ENCODE data around the gene BCAR1. TPM values are rescaled to one million over a fixed set of nuclear protein-coding genes. Genes with fewer than 3 reads are reported as not detected.
A peak's percentile ranks its signal among the peaks of the same experiment; 100 is the strongest.

The BCAR1 gene
- polyA plus RNA-seq, 2 donors, result 20.2 to 25.7 TPM

DNA sequence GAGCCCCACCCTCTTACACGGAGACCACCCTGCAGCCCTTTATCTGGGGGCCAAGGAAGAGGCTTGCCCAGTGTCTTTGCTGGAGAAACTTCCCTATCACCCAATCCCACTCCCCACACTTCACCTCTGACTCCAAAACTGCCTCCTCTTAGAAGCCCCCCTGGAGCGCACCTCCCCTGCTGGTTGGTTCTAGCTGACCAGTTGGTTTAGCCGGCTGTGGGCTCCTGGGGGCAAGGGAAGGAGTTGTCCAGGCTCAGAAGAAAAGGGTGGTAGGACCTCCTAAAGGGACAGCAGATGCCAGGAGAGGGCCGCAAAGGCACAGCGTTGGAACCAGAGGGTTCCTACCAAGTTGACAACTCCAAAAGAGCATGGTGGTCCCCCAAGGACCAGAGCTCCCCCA, 2.0 kb downstream of the BCAR1 start:
- WGBS, 2 donors, result 70 to 73% methylated on average over 5 of the region's 5 CpGs
- H3K4me3 ChIP-seq (ENCODE audit: low read depth in 1 of 2, low read length in 2 of 2), result peak overlapping the region in 1 of 2 donors; percentile 90
- H3K36me3 ChIP-seq (ENCODE audit: control insufficient read depth in 2 of 2, insufficient read depth in 2 of 2, low read length in 1 of 2), result peaks cover 0 to 4% of the 10 kb centered on the region in 2 donors
- peaks cover 25 to 61% of the 10 kb centered on the region in 2 donors for H3K4me1 ChIP-seq (ENCODE audit: control insufficient read depth in 2 of 2, insufficient read depth in 2 of 2, low read length in 1 of 2)
- H3K9me3 ChIP-seq (ENCODE audit: control insufficient read depth in 2 of 2, insufficient read depth in 1 of 2, low read depth in 1 of 2, low read length in 1 of 2), result no peaks in the 10 kb centered on the region
- peak overlapping the region; percentile 87 to 89 for H3K27ac ChIP-seq (ENCODE audit: low read depth in 2 of 2, low read length in 1 of 2)
- H3K27me3 ChIP-seq (ENCODE audit: control insufficient read depth in 1 of 2, insufficient read depth in 2 of 2, low read length in 2 of 2), result no peaks in the 10 kb centered on the region

DNA sequence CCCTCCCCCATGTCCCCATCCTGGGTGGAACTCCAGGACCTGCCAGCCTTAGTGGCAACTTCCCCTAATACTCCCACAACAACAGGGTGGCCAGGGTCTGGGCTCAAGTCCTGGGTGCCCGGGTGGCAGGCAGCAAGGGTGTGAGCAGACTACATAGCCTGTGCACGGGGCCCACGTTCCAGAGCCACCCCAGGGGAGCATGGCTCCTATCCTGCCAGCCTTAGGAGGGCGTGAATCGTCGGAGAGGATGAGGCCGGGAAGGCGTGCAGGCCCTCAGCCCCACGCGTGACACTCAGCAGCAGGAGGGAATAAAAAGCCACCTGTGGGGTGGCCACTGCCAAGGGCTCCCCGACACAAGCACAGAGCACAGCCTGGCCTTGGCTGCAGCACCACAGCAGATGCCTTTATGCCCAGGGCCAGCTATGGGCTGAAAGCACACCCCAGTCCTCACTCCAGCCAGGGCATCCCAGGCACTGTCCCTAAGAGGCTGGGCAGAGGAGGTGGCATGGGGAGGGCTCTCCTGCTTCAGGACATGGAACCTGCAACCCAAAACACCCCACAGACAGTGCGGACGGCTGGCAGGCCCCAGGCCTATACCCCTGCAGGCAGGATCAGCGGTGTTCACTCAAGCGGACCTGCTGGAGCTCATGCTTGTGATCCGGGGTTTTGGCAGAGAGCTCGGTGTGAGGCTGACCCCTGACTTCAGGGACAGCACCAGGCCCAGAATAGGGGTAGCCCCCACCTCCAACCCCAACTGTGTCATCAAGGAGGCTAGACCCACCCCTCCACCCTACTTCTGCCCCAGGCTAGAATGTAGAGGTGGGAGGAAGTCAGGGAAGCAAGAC, 2.7 kb downstream of the BCAR1 start:
- 59 to 62% methylated on average over 17 of the region's 17 CpGs for WGBS, 2 donors
- H3K4me1 ChIP-seq (ENCODE audit: control insufficient read depth in 2 of 2, insufficient read depth in 2 of 2, low read length in 1 of 2), result peaks cover 24 to 61% of the 10 kb centered on the region in 2 donors
- no peaks in the 10 kb centered on the region for H3K9me3 ChIP-seq (ENCODE audit: control insufficient read depth in 2 of 2, insufficient read depth in 1 of 2, low read depth in 1 of 2, low read length in 1 of 2)
- H3K36me3 ChIP-seq (ENCODE audit: control insufficient read depth in 2 of 2, insufficient read depth in 2 of 2, low read length in 1 of 2), result peaks cover 0 to 5% of the 10 kb centered on the region in 2 donors
- peak overlapping the region in 1 of 2 donors; percentile 13 for H3K27ac ChIP-seq (ENCODE audit: low read depth in 2 of 2, low read length in 1 of 2)
- H3K4me3 ChIP-seq (ENCODE audit: low read depth in 1 of 2, low read length in 2 of 2), result peak overlapping the region in 1 of 2 donors; percentile 4
- no peaks in the 10 kb centered on the region for H3K27me3 ChIP-seq (ENCODE audit: control insufficient read depth in 1 of 2, insufficient read depth in 2 of 2, low read length in 2 of 2)

DNA sequence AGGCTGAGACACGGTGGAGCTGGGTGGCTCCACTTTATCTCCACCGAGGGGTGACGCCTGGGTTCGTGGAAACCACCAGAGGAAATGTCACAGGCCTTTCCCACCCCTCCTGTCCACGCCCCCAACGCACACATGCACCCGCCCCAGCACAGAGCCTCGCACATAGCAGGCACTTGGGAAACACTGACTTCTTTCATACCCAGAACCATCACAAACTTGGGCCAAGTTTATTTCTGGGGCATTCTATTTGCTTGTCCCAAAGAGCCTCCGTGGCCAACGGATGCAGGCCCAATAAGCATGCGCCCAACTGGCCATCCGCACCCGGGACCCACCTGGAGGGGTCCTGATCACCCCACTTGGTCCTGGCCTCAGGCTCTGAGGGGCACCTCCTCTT, 3.3 kb downstream of the BCAR1 start:
- peaks cover 0 to 6% of the 10 kb centered on the region in 2 donors for H3K36me3 ChIP-seq (ENCODE audit: control insufficient read depth in 2 of 2, insufficient read depth in 2 of 2, low read length in 1 of 2)
- no peaks in the 10 kb centered on the region for H3K9me3 ChIP-seq (ENCODE audit: control insufficient read depth in 2 of 2, insufficient read depth in 1 of 2, low read depth in 1 of 2, low read length in 1 of 2)
- peaks cover 23 to 58% of the 10 kb centered on the region in 2 donors for H3K4me1 ChIP-seq (ENCODE audit: control insufficient read depth in 2 of 2, insufficient read depth in 2 of 2, low read length in 1 of 2)
- no peak overlapping the region for H3K4me3 ChIP-seq (ENCODE audit: low read depth in 1 of 2, low read length in 2 of 2)
- H3K27me3 ChIP-seq (ENCODE audit: control insufficient read depth in 1 of 2, insufficient read depth in 2 of 2, low read length in 2 of 2), result no peaks in the 10 kb centered on the region
- WGBS, 2 donors, result 62 to 64% methylated on average over 13 of the region's 13 CpGs
- H3K27ac ChIP-seq (ENCODE audit: low read depth in 2 of 2, low read length in 1 of 2), result peak overlapping the region in 1 of 2 donors; percentile 13

DNA sequence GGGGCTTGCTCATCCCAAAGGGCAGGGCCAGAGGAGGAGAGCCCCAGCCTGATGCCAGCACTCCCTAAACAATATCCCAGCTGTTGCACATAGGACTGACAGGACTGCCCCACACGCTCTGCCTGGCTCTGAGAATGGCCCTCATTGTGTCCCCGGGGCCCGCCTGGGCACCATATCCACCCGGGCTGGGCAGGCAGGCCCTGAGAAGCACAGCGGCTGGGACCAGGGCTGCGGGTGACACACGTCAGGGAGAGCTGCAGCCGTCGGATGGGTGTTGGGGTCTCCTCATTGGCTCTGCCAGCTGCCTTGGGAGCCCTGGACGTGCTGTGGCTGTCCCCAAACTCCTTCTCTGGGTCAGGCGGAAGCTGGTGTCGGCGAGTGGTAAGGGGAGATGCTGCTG, 4.2 kb downstream of the BCAR1 start:
- 82 to 83% methylated on average over 13 of the region's 13 CpGs for WGBS, 2 donors
- Histone ChIP-seq H3K36me3 (ENCODE audit: control insufficient read depth in 2 of 2, insufficient read depth in 2 of 2, low read length in 1 of 2) (peaks cover under 1 to 10% of the 10 kb centered on the region in 2 donors), H3K4me1 (ENCODE audit: control insufficient read depth in 2 of 2, insufficient read depth in 2 of 2, low read length in 1 of 2) (peaks cover 19 to 51% of the 10 kb centered on the region in 2 donors), H3K27me3 (ENCODE audit: control insufficient read depth in 1 of 2, insufficient read depth in 2 of 2, low read length in 2 of 2) (no peaks in the 10 kb centered on the region), H3K4me3 (ENCODE audit: low read depth in 1 of 2, low read length in 2 of 2) (no peak overlapping the region), H3K9me3 (ENCODE audit: control insufficient read depth in 2 of 2, insufficient read depth in 1 of 2, low read depth in 1 of 2, low read length in 1 of 2) (no peaks in the 10 kb centered on the region), H3K27ac (ENCODE audit: low read depth in 2 of 2, low read length in 1 of 2) (peak overlapping the region; percentile 11 to 38)

DNA sequence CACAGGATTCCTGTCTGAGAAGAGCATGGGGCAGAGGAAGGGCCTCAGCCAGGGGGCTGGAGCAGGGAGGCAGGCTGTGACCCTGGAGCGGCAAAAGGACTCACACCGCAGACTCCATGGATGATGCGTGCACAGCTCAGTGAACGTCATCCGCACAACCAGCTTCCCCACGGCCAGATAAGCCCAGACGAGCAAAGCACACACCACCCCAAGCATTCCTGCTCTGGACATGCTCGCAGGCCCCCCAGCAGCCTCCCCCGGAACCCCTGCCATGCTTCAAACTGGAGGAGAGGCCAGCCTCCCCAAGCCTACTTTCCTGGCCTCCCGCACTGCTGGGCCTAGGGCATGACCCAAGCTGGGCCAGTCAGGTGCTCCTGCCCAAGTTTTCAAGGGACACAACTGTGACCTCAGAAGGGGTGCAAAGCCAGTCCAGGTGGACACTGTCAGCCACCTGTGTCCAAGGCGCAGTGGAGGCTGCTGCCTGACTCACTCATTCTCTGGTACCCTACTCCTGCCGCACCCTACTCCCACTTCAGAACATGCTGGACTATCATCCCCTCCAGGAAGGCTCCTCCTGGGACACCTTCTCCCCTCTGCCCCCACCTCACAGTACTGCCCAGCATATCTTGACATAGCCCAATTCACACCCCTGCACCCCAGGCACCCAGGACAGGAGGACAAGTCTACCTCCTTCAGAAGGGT, 4.8 kb downstream of the BCAR1 start:
- H3K27ac ChIP-seq (ENCODE audit: low read depth in 2 of 2, low read length in 1 of 2), result peak overlapping the region; percentile 35 to 72
- peaks cover 4 to 16% of the 10 kb centered on the region in 2 donors for H3K36me3 ChIP-seq (ENCODE audit: control insufficient read depth in 2 of 2, insufficient read depth in 2 of 2, low read length in 1 of 2)
- H3K4me1 ChIP-seq (ENCODE audit: control insufficient read depth in 2 of 2, insufficient read depth in 2 of 2, low read length in 1 of 2), result peaks cover 19 to 47% of the 10 kb centered on the region in 2 donors
- 87 to 92% methylated on average over 12 of the region's 12 CpGs for WGBS, 2 donors
- H3K27me3 ChIP-seq (ENCODE audit: control insufficient read depth in 1 of 2, insufficient read depth in 2 of 2, low read length in 2 of 2), result no peaks in the 10 kb centered on the region
- H3K9me3 ChIP-seq (ENCODE audit: control insufficient read depth in 2 of 2, insufficient read depth in 1 of 2, low read depth in 1 of 2, low read length in 1 of 2), result no peaks in the 10 kb centered on the region
- no peak overlapping the region for H3K4me3 ChIP-seq (ENCODE audit: low read depth in 1 of 2, low read length in 2 of 2)

DNA sequence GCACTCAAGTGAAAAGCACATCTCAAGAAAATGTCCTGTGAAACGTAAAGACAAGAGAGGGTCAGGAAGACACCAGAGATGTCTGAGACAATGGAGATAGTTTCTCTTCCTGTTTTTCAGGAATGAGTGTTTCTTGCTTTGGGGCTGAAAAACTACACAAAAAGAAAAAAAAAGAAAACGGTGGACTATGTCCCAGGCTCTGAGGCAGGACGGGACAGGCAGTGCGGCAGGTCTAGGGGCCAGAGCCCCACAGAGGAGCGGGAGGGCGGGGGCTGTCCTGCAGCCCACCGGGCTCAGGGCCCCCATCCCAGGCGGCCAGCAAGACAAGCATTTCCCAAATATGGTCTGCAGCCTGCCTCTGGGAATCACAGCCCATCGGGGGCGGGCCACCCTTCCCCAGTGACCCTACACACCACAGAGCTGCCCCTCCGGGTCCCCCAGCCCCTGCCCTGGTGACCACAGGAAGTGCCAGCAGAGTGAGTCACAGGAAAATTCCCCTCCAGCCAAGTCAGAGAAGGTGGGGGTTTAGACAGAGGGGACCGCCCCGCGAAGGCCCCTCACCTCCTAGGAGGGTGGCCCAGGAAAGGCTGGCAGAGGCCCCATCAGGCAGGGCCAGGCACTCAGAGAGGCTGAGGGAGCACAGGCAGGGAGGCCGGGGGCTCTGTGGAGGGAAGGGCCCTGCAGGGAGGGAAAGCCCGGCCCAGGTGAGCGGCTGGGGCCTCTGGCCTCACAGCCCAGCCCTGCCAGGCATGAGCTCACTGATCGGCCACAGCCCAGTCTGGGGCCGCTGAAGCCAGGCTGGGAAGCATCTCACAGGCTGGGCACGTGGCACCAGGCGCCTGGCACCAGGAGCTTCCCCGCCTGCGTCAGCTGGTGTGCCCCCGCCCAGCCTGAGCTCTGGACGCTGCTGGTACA, 6.3 kb downstream of the BCAR1 start:
- H3K9me3 ChIP-seq (ENCODE audit: control insufficient read depth in 2 of 2, insufficient read depth in 1 of 2, low read depth in 1 of 2, low read length in 1 of 2), result no peaks in the 10 kb centered on the region
- WGBS, 2 donors, result 32 to 41% methylated on average over 20 to 25 of the region's 25 CpGs
- H3K27ac ChIP-seq (ENCODE audit: low read depth in 2 of 2, low read length in 1 of 2), result peak overlapping the region; percentile 72 to 83
- H3K27me3 ChIP-seq (ENCODE audit: control insufficient read depth in 1 of 2, insufficient read depth in 2 of 2, low read length in 2 of 2), result no peaks in the 10 kb centered on the region
- H3K4me1 ChIP-seq (ENCODE audit: control insufficient read depth in 2 of 2, insufficient read depth in 2 of 2, low read length in 1 of 2), result peaks cover 19 to 54% of the 10 kb centered on the region in 2 donors
- peaks cover 4 to 26% of the 10 kb centered on the region in 2 donors for H3K36me3 ChIP-seq (ENCODE audit: control insufficient read depth in 2 of 2, insufficient read depth in 2 of 2, low read length in 1 of 2)
- H3K4me3 ChIP-seq (ENCODE audit: low read depth in 1 of 2, low read length in 2 of 2), result no peak overlapping the region

DNA sequence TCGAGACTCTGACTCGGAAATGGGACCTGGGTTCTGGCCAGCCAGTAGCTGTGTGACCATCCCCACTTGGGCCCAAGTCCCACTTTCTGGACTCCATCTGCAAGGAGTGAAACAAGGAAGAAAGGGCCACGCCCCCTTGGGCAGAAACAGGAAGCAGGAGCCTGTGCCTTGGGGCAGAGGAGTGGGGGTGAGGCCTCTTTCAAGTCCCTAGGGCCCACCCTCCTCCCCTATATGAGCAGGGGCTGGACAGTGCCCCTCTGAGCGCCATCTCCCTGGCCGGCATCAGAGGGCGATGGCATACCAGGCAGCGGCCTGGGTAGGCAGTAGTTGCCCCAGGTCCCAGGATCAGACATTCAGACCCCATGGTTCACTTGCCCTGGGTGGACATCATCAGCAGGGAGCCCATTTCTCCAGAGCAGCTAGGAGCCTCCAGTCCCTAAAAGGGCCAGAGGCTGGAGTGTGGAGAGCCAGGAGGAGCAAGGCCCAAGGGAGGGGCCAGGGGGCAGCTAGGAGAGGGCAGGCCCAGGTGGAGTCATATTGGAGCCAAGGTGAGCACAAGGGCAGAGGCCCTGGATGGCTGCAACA, 7.1 kb downstream of the BCAR1 start:
- WGBS, 2 donors, result 64 to 66% methylated on average over 7 of the region's 7 CpGs
- peaks cover 4 to 26% of the 10 kb centered on the region in 2 donors for H3K36me3 ChIP-seq (ENCODE audit: control insufficient read depth in 2 of 2, insufficient read depth in 2 of 2, low read length in 1 of 2)
- H3K4me3 ChIP-seq (ENCODE audit: low read depth in 1 of 2, low read length in 2 of 2), result no peak overlapping the region
- H3K27me3 ChIP-seq (ENCODE audit: control insufficient read depth in 1 of 2, insufficient read depth in 2 of 2, low read length in 2 of 2), result no peaks in the 10 kb centered on the region
- peaks cover 16 to 51% of the 10 kb centered on the region in 2 donors for H3K4me1 ChIP-seq (ENCODE audit: control insufficient read depth in 2 of 2, insufficient read depth in 2 of 2, low read length in 1 of 2)
- peak overlapping the region; percentile 65 to 72 for H3K27ac ChIP-seq (ENCODE audit: low read depth in 2 of 2, low read length in 1 of 2)
- H3K9me3 ChIP-seq (ENCODE audit: control insufficient read depth in 2 of 2, insufficient read depth in 1 of 2, low read depth in 1 of 2, low read length in 1 of 2), result no peaks in the 10 kb centered on the region

DNA sequence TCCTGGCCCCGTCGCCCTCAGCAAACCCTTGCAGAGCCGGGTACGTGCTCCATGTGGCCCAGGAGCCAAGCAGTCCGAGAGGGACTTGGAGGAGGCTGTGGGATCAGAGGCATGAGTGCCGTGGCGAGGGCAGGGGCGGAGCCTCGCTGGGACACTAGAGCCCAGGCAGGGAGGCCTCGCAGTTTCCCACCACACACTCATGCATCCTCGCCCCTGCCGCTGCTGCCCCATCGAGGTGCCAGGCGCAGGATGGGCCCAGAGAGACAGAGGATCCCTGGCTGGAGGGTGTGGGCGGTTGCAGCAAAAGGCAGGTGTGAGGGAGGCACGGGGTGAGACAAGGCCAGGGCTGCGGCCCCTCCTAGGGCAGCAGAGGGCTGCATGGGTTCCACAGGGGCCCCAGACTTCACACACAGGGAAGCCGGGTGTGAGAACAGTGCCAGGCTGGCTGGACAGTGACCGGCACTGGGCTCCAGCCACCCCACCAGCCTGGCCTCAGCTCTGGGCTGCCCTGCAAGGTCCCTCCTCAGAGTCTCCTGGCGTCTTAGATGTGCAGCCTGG, 7.7 kb downstream of the BCAR1 start:
- Histone ChIP-seq H3K4me3 (ENCODE audit: low read depth in 1 of 2, low read length in 2 of 2) (no peak overlapping the region), H3K27ac (ENCODE audit: low read depth in 2 of 2, low read length in 1 of 2) (peak overlapping the region; percentile 3 to 50), H3K4me1 (ENCODE audit: control insufficient read depth in 2 of 2, insufficient read depth in 2 of 2, low read length in 1 of 2) (peaks cover 15 to 52% of the 10 kb centered on the region in 2 donors), H3K27me3 (ENCODE audit: control insufficient read depth in 1 of 2, insufficient read depth in 2 of 2, low read length in 2 of 2) (no peaks in the 10 kb centered on the region), H3K36me3 (ENCODE audit: control insufficient read depth in 2 of 2, insufficient read depth in 2 of 2, low read length in 1 of 2) (peaks cover 4 to 26% of the 10 kb centered on the region in 2 donors), H3K9me3 (ENCODE audit: control insufficient read depth in 2 of 2, insufficient read depth in 1 of 2, low read depth in 1 of 2, low read length in 1 of 2) (no peaks in the 10 kb centered on the region)
- 61 to 65% methylated on average over 20 of the region's 20 CpGs for WGBS, 2 donors

Data from esophagus (tissue), 2 donors.